Mucosa of descending colon (tissue), 3 donors: ENCODE results near the gene BMP10. TPM values are rescaled to one million over a fixed set of nuclear protein-coding genes. Genes with fewer than 3 reads are reported as not detected.

Experiments used
- ATAC-seq: fragments of 200-7000 bp; cut with Tn5 transposase; one replicate; pipeline ENCODE4 v1.9.1; 2020; ENCODE audit warnings: mild to moderate bottlenecking, moderate library complexity
- DNase-seq, 3 donors: peaks; one replicate each; pipeline ENCODE4 v3.0.0-alpha.2; 2020
- H3K36me3 ChIP-seq: fragments of 200-600 bp; one replicate; pipeline ENCODE4 v1.8.0; 2021; ENCODE audit warnings: low read depth, mild to moderate bottlenecking
- H3K4me1 ChIP-seq: fragments of 200-600 bp; one replicate; pipeline ENCODE4 v1.8.0; 2021; ENCODE audit warnings: low read depth, mild to moderate bottlenecking
- H3K4me3 ChIP-seq: fragments of 200-600 bp; one replicate; pipeline ENCODE4 v1.8.0; 2021; ENCODE audit warnings: mild to moderate bottlenecking
- H3K9me3 ChIP-seq: fragments of 200-600 bp; one replicate; pipeline ENCODE4 v1.8.0; 2021; ENCODE audit warnings: mild to moderate bottlenecking
- CTCF ChIP-seq: fragments of 200-600 bp; IDR thresholded peaks from one replicate; pipeline ENCODE4 v1.8.0; 2022; ENCODE audit warnings: antibody characterized with exemption, mild to moderate bottlenecking
- intact Hi-C, 2 donors: fragments of 100-400 bp; cut with DNase I in 1 of 2; cut with micrococcal nuclease in 1 of 2; formaldehyde crosslinking; loops; one replicate each; pipeline versions ENCODE4 v1.11.0 to v1.11.1; 2022; cut with DNase I, micrococcal nuclease
- total RNA-seq, 3 donors: library from RNA; stranded (reverse); fragmentation: NEBNext Ultra II Directional in 2 of 3; extraction: Animal tissue kit (Norgen Biotek cat#: 25700) in 2 of 3; gene quantifications; one replicate each; pipeline versions ENCODE4 v1.2.1 to v1.2.4, GENCODE V29; 2021 to 2023
- donor health status: DM: no; HTN: no; CAD: no; lungs with moderate emphysema.
- donor health status: DM: no; HTN: no; CAD: no.
- donor health status: DM: no; HTN: yes; CAD: no.

BMP10 gene
- total RNA-seq, 3 donors from 2014 or later, result 0.43 TPM; not detected in 2

- no peak overlapping the region for H3K4me3 ChIP-seq
- ATAC-seq (no peak), DNase-seq (no peak)
- intact Hi-C loops, result loop anchor here (10.0 kb wide), 1 partner anchor 78 kb away; no protein-coding TSS in a partner anchor
- H3K9me3 ChIP-seq, result no peaks in the 10 kb centered on the region
- H3K36me3 ChIP-seq, result no peaks in the 10 kb centered on the region
- peaks cover 17% of the 10 kb centered on the region for H3K4me1 ChIP-seq
- no peak for TF ChIP-seq CTCF
Measured at GRCh38 chr2:68833162-68833561, 38.0 kb downstream of the BMP10 start.

- intact Hi-C loops, result loop anchor here (10.0 kb wide), 1 partner anchor 78 kb away; no protein-coding TSS in a partner anchor
- no peak for TF ChIP-seq CTCF
Measured at GRCh38 chr2:68832233-68832869, 38.8 kb downstream of the BMP10 start.

GRCh38 chr2:68831686-68832232 is 39.4 kb downstream of the BMP10 start:
- DNase-seq, result no peak
- intact Hi-C loops, result loop anchor here (10.0 kb wide), 1 partner anchor 77 kb away; no protein-coding TSS in a partner anchor
- TF ChIP-seq CTCF, result no peak
- no peaks in the 10 kb centered on the region for H3K9me3 ChIP-seq
- H3K4me1 ChIP-seq, result peaks cover 17% of the 10 kb centered on the region
- no peaks in the 10 kb centered on the region for H3K36me3 ChIP-seq
- ATAC-seq, result no peak
- no peak overlapping the region for H3K4me3 ChIP-seq

More at GRCh38 chr2:68832233-68832869, 38.8 kb downstream of the BMP10 start:
- H3K36me3 ChIP-seq, result no peaks in the 10 kb centered on the region
- H3K4me3 ChIP-seq, result no peak overlapping the region
- peak; percentile 45 for ATAC-seq
- peak; percentile 41 to 65 (median 54) for DNase-seq
- no peaks in the 10 kb centered on the region for H3K9me3 ChIP-seq
- H3K4me1 ChIP-seq, result peaks cover 17% of the 10 kb centered on the region

GRCh38 chr2:68829749-68830148 is 41.4 kb downstream of the BMP10 start:
- ATAC-seq, result no peak
- TF ChIP-seq CTCF, result no peak
- intact Hi-C loops, result loop anchor here (10.0 kb wide), 1 partner anchor 75 kb away; no protein-coding TSS in a partner anchor
- no peak for DNase-seq
- Histone ChIP-seq H3K4me3 (no peak overlapping the region), H3K36me3 (no peaks in the 10 kb centered on the region), H3K4me1 (peaks cover 17% of the 10 kb centered on the region), H3K9me3 (no peaks in the 10 kb centered on the region)

GRCh38 chr2:68828887-68829708 is 42.1 kb downstream of the BMP10 start:
- TF ChIP-seq CTCF, result no peak
- Histone ChIP-seq H3K36me3 (no peaks in the 10 kb centered on the region), H3K9me3 (no peaks in the 10 kb centered on the region), H3K4me3 (no peak overlapping the region), H3K4me1 (peaks cover 17% of the 10 kb centered on the region)
- DNase-seq, result peak; percentile 95 to 98 (median 95)
- intact Hi-C loops, result no loop called here
- ATAC-seq, result peak; percentile 93
